Stimulated activated CD4-positive, alpha-beta T cell treated with anti-CD3 and anti-CD28 coated beads, Interleukin-2, amount 100 ng/mL, for 48 hours (primary cell): ENCODE measurements around the gene TMEM123.
"Not testable (repeated sequence)": the region's sequence is repeated elsewhere in the genome, so short reads cannot be mapped to it uniquely, and the experiment has no call there.

Source experiments
- DNase-seq, 2 donors: peaks; one replicate each; pipeline ENCODE4 v3.0.0-alpha.2; 2020

The TMEM123 gene

GRCh38 chr11:102447941-102448868 lies 4.4 kb downstream of the TMEM123 start:
- DNase-seq, result no peak

GRCh38 chr11:102447193-102447592 lies 5.4 kb downstream of the TMEM123 start:
- DNase-seq, result no peak

- no peak for DNase-seq
Observed at GRCh38 chr11:102446606-102447005, 6.0 kb downstream of the TMEM123 start.

GRCh38 chr11:102444693-102445092 lies 7.9 kb downstream of the TMEM123 start:
- not testable (repeated sequence) for DNase-seq

GRCh38 chr11:102444142-102444541 lies 8.4 kb downstream of the TMEM123 start:
- not testable (repeated sequence) for DNase-seq

DNA sequence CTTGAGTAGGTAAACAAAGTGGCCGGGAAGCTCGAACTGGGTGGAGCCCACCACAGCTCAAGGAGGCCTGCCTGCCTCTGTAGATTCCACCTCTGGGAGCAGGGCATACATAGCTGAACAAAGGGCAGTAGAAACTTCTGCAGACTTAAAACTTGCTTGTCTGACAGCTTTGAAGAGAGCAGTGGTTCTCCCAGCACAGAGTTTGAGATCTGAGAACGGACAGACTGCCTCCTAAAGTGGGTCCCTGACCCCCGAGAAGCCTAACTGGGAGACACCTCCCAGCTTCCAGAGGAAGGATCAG lies 13.6 kb downstream of the TMEM123 start:
- not testable (repeated sequence) for DNase-seq

DNA sequence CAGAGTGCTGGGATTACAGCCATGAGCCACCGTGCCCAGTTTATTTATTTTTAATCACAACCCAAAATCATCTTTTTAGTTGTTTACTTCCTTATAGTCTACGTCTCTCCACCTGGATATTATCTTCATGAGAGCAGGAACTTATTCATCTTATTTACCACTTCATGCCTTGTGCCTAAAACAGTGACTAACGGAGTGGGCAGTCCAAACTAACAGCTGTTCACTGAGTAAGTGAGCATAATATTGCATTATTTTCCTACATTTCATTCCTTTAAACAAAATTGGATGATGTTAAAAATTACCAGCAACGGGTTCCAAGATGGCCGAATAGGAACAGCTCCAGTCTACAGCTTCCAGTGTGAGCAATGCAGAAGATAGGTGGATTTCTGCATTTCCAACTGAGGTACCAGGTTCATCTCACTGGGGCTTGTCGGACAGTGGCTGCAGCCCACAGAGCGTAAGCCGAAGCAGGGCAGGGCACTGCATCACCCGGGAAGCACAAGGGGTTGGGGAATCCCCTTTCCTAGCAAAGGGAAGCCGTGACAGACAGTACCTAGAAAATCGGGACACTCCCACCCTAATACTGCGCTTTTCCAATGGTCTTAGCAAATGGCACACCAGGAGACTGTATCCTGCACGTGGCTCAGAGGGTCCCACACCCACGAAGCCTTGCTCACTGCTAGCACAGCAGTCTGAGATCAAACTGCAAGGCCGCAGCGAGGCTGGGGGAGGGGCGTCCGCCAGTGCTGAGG lies 14.1 kb downstream of the TMEM123 start:
- DNase-seq, result no peak

- DNase-seq, result no peak
Observed at GRCh38 chr11:102437727-102438126, 14.8 kb downstream of the TMEM123 start.

- no peak for DNase-seq
Observed at GRCh38 chr11:102436976-102437375, 15.6 kb downstream of the TMEM123 start.

DNA sequence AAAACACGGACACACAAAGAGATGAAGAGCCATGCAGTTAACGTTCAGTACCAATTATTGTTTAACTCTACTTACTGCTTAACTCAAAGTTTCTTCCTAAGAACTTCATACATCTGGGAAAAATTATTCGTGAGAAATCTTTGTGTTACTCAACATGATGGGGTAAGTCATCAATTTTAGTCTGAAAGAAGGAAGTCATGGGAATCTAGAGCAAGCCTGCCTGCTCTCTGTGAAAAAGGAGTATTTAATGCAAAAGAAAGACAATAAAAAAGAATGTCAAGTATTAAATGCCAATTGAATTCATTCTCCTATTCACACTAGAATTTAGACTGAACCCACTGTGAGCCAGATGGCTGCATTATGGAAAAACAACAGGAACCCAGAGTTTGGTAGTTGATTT lies 16.0 kb downstream of the TMEM123 start:
- DNase-seq, result no peak

GRCh38 chr11:102435688-102436087 lies 16.9 kb downstream of the TMEM123 start:
- DNase-seq, result no peak

GRCh38 chr11:102433571-102433970 lies 19.0 kb downstream of the TMEM123 start:
- DNase-seq, result not testable (repeated sequence)

GRCh38 chr11:102432560-102432959 lies 20.0 kb downstream of the TMEM123 start:
- DNase-seq, result not testable (repeated sequence)

- no peak for DNase-seq
Observed at GRCh38 chr11:102431404-102431803, 21.2 kb downstream of the TMEM123 start.

DNA sequence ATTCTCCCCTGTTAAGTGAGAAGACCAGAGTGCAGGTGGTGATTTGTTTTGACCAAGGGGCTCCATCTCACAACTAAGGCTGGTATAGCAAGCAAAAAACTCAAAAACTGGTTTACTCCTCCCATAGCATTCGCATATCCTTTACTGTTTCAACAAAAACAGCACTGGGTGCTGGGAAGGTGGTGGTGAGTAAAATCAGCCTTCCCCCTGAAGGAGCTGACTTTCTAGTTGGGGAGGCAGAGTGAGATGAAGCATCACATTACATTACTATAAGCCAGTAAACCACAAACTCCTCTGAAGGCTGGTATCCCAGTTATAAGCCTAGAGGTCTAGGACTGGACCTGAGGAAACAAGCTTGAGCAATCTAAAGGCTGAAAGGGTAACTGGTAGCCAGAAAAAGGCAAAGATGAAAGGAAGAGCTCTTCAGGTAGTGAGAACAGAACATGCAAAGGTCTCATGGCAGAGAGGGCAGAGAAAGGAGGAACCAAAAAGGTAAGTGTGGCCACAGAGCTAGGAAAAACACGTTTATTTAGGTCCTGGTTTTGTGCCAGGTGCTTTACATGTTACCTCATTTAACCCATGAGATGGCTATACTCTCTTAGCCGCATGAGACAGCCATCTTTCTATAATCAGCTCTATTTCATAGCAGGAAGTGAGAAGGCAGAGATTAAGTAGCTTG lies 22.3 kb downstream of the TMEM123 start:
- no peak for DNase-seq

DNA sequence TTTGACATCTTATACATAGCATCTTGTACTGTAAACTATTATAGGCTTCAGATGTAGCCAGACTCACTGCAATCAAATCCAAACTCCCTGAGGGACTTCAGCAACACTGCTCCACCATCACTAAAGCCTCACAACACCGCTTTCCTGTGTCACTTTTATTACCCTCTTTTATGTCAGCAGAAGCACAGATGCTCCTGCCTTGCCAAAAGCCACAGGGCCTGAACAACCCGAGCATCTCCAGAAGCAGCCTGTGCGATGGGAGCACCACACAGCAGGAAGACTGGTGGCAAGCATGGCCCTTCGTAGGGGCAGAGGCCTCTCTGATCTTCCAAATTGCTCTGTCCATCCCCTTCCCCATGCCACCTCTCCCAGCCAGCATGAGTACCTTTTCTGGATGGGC lies 22.9 kb downstream of the TMEM123 start:
- no peak for DNase-seq

DNA sequence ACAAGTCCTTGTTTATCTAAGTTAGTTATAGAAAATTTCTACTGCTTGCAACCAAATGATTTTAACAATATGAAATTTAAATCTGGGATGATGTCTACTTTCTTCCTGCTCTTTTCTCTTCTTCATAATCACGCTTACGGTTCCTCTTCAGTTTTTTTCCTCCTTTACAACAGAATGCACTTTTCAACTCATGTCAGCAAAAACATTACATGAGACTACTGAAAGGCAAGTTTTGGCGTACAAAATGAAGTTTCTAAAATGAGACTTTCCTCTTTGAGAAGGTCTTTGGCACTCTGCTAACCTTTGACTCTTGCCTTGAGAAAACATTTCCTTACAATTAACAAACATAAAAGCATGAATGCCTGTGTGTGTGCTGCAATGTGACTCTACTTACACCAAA lies 23.3 kb downstream of the TMEM123 start:
- DNase-seq, result no peak

GRCh38 chr11:102428696-102429095 lies 23.9 kb downstream of the TMEM123 start:
- no peak for DNase-seq

DNA sequence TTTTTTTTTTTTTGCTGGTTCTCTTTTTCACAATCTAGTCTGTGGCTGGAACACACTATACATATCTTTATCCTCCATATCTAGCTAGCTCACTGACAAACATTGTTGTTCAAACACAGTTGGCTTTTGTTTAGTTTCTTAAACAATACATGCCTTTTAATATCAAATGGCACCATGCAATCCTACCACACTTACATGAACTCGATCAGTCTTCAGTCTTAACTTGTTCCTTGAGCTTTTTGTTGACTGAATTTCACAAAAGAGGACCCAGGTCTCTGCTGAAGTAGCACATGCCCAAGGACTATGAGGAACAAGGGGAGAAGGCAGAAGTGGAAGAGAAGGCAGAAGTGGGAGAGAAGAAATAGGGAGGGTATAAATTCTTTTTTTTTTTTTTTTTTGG lies 25.5 kb downstream of the TMEM123 start:
- DNase-seq, result no peak

- no peak for DNase-seq
Observed at GRCh38 chr11:102426570-102426969, 26.0 kb downstream of the TMEM123 start.

DNA sequence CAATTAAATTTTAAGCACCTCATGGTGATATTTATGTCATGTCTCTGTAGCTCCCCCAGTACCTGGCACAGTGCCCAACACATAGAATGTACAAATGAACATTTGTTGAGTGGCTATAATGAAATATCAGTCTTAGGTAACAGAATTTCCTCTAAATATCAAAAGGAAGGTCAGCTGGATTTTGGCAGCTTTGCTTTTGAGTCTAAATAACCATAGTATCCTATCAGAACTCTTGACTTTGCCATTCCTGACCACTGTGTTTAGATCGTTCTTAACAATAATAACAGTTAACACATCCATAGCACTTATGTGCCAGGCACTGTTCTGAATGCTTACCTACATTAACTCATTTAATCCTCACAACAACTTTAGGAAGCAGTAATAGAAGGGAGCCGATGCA lies 26.6 kb downstream of the TMEM123 start:
- DNase-seq, result no peak

- no peak for DNase-seq
Observed at GRCh38 chr11:102423936-102424335, 28.6 kb downstream of the TMEM123 start.
